Measurements from ENCODE around the gene LRRC4C.

DNA sequence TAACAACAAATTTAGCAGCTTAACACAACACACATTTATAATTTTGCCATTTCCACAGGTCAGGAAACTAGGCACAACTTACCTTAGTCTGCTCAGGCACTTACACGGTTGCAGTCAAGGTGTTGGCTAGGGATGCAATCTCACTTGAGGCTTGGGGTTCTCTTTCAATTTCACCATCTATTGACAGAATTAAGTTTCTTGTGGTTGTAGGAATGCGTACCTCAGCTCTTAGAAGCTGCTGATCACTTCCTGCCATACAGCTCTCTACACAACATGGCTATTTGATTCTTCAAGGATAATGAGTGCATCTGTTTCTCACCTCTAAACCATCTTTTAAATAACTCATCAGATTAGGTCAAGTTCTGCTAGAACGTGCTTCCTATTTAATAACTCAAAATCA lies 968.1 kb downstream of the LRRC4C start:
- TF ChIP-seq EZH2 (IDR thresholded peaks at IDR 0.05) (no peak), EZH2phosphoT487 (IDR thresholded peaks at IDR 0.05) (no peak)
- TF ChIP-seq, protein P1, sequence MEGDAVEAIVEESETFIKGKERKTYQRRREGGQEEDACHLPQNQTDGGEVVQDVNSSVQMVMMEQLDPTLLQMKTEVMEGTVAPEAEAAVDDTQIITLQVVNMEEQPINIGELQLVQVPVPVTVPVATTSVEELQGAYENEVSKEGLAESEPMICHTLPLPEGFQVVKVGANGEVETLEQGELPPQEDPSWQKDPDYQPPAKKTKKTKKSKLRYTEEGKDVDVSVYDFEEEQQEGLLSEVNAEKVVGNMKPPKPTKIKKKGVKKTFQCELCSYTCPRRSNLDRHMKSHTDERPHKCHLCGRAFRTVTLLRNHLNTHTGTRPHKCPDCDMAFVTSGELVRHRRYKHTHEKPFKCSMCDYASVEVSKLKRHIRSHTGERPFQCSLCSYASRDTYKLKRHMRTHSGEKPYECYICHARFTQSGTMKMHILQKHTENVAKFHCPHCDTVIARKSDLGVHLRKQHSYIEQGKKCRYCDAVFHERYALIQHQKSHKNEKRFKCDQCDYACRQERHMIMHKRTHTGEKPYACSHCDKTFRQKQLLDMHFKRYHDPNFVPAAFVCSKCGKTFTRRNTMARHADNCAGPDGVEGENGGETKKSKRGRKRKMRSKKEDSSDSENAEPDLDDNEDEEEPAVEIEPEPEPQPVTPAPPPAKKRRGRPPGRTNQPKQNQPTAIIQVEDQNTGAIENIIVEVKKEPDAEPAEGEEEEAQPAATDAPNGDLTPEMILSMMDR (IDR thresholded peaks at IDR 0.05), result no peak
